Measurements from ENCODE around the gene PIGS. TPM values are rescaled to one million over a fixed set of nuclear protein-coding genes. Genes with fewer than 3 reads are reported as not detected.

PIGS gene
- total RNA-seq: 10 to 100 TPM; 41.9 to 55.5 (median 47.2) TPM

- DNase-seq (ENCODE audit: extremely low spot score): peak; percentile 99
- no peaks in the 10 kb centered on the region for H3K27me3 ChIP-seq
- H3K36me3 ChIP-seq: peaks cover 0 to 5% (median 2%) of the 10 kb centered on the region in 4 donors
- H3K27ac ChIP-seq (replicated peaks in 1 of 4): peak within 1 kb of the TSS; percentile 73 to 88 (median 78)
- intact Hi-C loops (cut with DNase I): no loop called here
- no peaks in the 10 kb centered on the region for H3K9me3 ChIP-seq
- TF ChIP-seq EP300 (IDR thresholded peaks at IDR 0.05): no peak
- TF ChIP-seq CTCF (IDR thresholded peaks at IDR 0.05): no peak
- peak; percentile 21 for TF ChIP-seq POLR2A (IDR thresholded peaks at IDR 0.05; ENCODE audit: low read depth)
- peak; percentile 90 to 93 for TF ChIP-seq POLR2AphosphoS5 (IDR thresholded peaks at IDR 0.05)
- WGBS: under 1% methylated on average over 8 of the region's 49 CpGs
- H3K4me1 ChIP-seq: peaks cover 34 to 47% (median 40%) of the 10 kb centered on the region in 4 donors
- H3K4me3 ChIP-seq: peak within 1 kb of the TSS; percentile 76 to 92 (median 86)
Measured at GRCh38 chr17:28571361-28572122, at the start of gene PIGS. Gene PIGS (minus strand): TSS chr17:28571524. CDS start chr17:28571496, 28 bp downstream.

- WGBS: 65% methylated on average over 2 of the region's 2 CpGs
- Histone ChIP-seq H3K36me3 (peaks cover 93 to 100% (median 96%) of the 10 kb centered on the region in 4 donors), H3K4me3 (no peak overlapping the region), H3K27me3 (no peaks in the 10 kb centered on the region), H3K9me3 (no peaks in the 10 kb centered on the region), H3K4me1 (no peaks in the 10 kb centered on the region), H3K27ac (replicated peaks in 1 of 4) (no peak overlapping the region)
- TF ChIP-seq POLR2A (IDR thresholded peaks at IDR 0.05; ENCODE audit: low read depth) (no peak), CTCF (IDR thresholded peaks at IDR 0.05) (no peak), EP300 (IDR thresholded peaks at IDR 0.05) (no peak), POLR2AphosphoS5 (IDR thresholded peaks at IDR 0.05) (no peak)
- intact Hi-C loops (cut with DNase I): no loop called here
- DNase-seq (ENCODE audit: extremely low spot score): no peak
Measured at GRCh38 chr17:28620010-28620409, 48.7 kb upstream of the PIGS start.

GRCh38 chr17:28618464-28618863 is 47.1 kb upstream of the PIGS start:
- Histone ChIP-seq H3K27ac (replicated peaks in 1 of 4) (no peak overlapping the region), H3K36me3 (peaks cover 91 to 100% (median 99%) of the 10 kb centered on the region in 4 donors), H3K4me1 (no peaks in the 10 kb centered on the region), H3K4me3 (no peak overlapping the region), H3K9me3 (no peaks in the 10 kb centered on the region), H3K27me3 (no peaks in the 10 kb centered on the region)
- no peak for TF ChIP-seq CTCF (IDR thresholded peaks at IDR 0.05)
- no peak for TF ChIP-seq POLR2AphosphoS5 (IDR thresholded peaks at IDR 0.05)
- no peak for TF ChIP-seq POLR2A (IDR thresholded peaks at IDR 0.05; ENCODE audit: low read depth)
- no peak for TF ChIP-seq EP300 (IDR thresholded peaks at IDR 0.05)
- 88% methylated on average over 3 of the region's 3 CpGs for WGBS
- DNase-seq (ENCODE audit: extremely low spot score): no peak
- intact Hi-C loops (cut with DNase I): no loop called here

- Histone ChIP-seq H3K27me3 (no peaks in the 10 kb centered on the region), H3K4me3 (no peak overlapping the region), H3K36me3 (peaks cover 70 to 82% (median 78%) of the 10 kb centered on the region in 4 donors), H3K27ac (replicated peaks in 1 of 4) (no peak overlapping the region), H3K4me1 (no peaks in the 10 kb centered on the region), H3K9me3 (no peaks in the 10 kb centered on the region)
- WGBS: 80% methylated on average over 6 of the region's 7 CpGs
- DNase-seq (ENCODE audit: extremely low spot score): no peak
- TF ChIP-seq EP300 (IDR thresholded peaks at IDR 0.05) (no peak), POLR2A (IDR thresholded peaks at IDR 0.05; ENCODE audit: low read depth) (no peak), POLR2AphosphoS5 (IDR thresholded peaks at IDR 0.05) (no peak), CTCF (IDR thresholded peaks at IDR 0.05) (no peak)
- intact Hi-C loops (cut with DNase I): no loop called here
Measured at GRCh38 chr17:28616281-28616680, 45.0 kb upstream of the PIGS start.
